Brain microvascular endothelial cell (primary cell): ENCODE measurements around the gene PLVAP.
"Not testable (repeated sequence)": the region's sequence is repeated elsewhere in the genome, so short reads cannot be mapped to it uniquely, and the experiment has no call there.

Source experiments
- DNase-seq: peaks from one replicate; pipeline ENCODE4 v3.0.0-alpha.2; 2020
- H3K27ac ChIP-seq: fragments of 250-450 bp; sonication (Bioruptor Pico); 2 replicates; pipeline ENCODE4 v1.5.1; 2020; ENCODE audit warnings: mild to moderate bottlenecking, moderate library complexity
- H3K27me3 ChIP-seq: fragments of 250-450 bp; sonication (Bioruptor Pico); replicated peaks from 2 replicates; pipeline ENCODE4 v1.5.1; 2020; ENCODE audit warnings: mild to moderate bottlenecking
- H3K36me3 ChIP-seq: fragments of 250-450 bp; sonication (Bioruptor Pico); replicated peaks from 2 replicates; pipeline ENCODE4 v1.5.1; 2020; ENCODE audit warnings: mild to moderate bottlenecking
- H3K4me3 ChIP-seq: 2 replicates; pipeline ENCODE4 v1.5.1; 2011; ENCODE audit warnings: low read depth, mild to moderate bottlenecking, control low read depth, low read length, moderate library complexity
- in situ Hi-C: cut with HindIII; loops from 2 replicates; pipeline ENCODE4 v1.10.0; 2017; ENCODE audit warnings: low sequenced_read_pairs, low pct_ligation_motif_present
- TF ChIP-seq, protein P1 (sequence below): IDR thresholded peaks from 2 replicates; pipeline ENCODE4 v1.5.1; 2011; ENCODE audit warnings: low read depth, mild to moderate bottlenecking, moderate library complexity, low read length, control low read depth, inconsistent platforms; ENCODE audit errors: missing control alignments

Gene PLVAP

DNA sequence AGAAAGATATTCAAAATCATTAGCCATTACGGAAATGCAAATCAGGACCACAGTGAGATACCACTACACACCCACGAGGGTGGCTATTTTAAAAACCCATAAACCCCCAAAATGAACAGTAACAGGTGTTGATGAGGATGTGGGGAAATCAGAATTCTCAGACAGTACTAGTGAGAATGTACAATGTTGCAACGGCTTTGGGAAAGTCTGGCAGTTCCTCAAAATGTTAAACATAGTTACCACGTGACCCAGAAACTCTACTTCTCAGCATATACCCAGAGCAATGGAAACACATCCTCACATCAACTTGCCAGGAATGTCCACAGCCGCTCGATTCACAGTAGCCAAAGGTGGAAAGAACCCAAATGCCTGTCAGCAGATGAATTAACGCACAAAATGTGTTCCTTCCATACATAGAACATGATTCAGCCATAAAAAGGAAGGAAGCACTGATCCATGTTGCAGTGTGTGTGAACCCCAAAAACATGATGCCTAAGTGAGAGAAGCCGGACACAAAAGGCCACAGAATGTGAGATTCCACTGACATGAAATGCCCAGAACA is 7.0 kb downstream of the PLVAP start:
- in situ Hi-C loops = no loop called here
- H3K27me3 ChIP-seq = no peaks in the 10 kb centered on the region
- H3K27ac ChIP-seq = no peak overlapping the region
- no peak overlapping the region for H3K4me3 ChIP-seq
- no peaks in the 10 kb centered on the region for H3K36me3 ChIP-seq
- no peak for DNase-seq
- TF ChIP-seq, protein P1, sequence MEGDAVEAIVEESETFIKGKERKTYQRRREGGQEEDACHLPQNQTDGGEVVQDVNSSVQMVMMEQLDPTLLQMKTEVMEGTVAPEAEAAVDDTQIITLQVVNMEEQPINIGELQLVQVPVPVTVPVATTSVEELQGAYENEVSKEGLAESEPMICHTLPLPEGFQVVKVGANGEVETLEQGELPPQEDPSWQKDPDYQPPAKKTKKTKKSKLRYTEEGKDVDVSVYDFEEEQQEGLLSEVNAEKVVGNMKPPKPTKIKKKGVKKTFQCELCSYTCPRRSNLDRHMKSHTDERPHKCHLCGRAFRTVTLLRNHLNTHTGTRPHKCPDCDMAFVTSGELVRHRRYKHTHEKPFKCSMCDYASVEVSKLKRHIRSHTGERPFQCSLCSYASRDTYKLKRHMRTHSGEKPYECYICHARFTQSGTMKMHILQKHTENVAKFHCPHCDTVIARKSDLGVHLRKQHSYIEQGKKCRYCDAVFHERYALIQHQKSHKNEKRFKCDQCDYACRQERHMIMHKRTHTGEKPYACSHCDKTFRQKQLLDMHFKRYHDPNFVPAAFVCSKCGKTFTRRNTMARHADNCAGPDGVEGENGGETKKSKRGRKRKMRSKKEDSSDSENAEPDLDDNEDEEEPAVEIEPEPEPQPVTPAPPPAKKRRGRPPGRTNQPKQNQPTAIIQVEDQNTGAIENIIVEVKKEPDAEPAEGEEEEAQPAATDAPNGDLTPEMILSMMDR = no peak

DNA sequence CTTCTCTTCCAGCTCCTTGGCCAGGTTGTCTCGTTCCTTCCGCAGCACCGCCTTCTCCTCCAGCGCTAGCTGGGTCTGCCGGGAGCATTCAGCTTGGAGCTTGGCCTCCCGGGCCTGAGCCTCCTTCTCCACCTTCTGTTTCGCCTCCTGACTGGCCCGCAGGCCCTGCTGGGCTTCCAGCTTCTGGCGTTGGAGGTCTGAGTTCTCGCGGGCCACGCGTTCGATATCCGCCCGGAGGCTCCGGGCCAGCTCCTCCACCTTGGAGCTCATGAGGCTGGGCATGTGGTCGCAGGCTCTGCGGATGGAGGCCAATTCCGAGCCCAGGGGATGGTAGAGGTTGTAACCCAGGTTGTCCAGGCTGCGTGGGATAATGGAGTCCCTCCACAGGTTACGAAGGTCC is 11.8 kb downstream of the PLVAP start:
- TF ChIP-seq, protein P1 = no peak
- H3K27me3 ChIP-seq = no peaks in the 10 kb centered on the region

DNA sequence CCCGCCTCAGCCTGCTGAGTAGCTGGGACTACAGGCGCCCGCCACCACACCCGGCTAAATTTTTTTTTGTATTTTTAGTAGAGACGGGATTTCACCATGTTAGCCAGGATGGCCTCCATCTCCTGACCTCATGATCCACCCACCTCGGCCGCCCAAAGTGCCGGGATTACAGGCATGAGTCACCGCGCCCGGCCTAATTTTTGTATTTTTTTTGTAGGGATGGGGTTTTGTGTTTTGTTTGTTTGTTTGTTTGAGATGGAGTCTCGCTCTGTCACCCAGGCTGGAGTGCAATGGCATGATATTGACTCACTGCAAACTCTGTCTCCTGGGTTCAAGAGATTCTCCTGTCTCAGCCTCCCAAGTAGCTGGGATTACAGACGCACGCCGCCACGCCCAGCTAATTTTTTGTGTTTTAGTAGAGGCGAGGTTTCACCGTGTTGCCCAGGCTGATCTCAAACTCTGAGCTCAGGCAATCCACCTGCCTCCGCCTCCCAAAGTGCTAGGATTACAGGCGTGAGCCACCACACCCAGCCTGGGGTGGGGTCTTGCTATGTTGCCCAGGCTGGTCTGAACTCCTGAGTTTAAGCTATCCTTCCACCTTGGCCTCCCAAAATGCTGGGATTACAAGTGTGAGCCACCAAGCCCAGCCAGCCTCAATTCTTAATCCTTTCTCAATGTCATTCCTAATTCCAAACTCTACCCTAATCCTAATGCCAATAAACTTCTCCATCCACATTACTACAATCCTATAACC is 13.1 kb downstream of the PLVAP start:
- H3K4me3 ChIP-seq, H3K27me3 ChIP-seq, H3K36me3 ChIP-seq, in situ Hi-C loops, DNase-seq, H3K27ac ChIP-seq: not testable (repeated sequence)

More for the DNA sequence above, 11.8 kb downstream of the PLVAP start:
- in situ Hi-C loops = no loop called here
- H3K36me3 ChIP-seq = no peaks in the 10 kb centered on the region
- H3K4me3 ChIP-seq = no peak overlapping the region
- DNase-seq = no peak
- H3K27ac ChIP-seq = no peak overlapping the region

DNA sequence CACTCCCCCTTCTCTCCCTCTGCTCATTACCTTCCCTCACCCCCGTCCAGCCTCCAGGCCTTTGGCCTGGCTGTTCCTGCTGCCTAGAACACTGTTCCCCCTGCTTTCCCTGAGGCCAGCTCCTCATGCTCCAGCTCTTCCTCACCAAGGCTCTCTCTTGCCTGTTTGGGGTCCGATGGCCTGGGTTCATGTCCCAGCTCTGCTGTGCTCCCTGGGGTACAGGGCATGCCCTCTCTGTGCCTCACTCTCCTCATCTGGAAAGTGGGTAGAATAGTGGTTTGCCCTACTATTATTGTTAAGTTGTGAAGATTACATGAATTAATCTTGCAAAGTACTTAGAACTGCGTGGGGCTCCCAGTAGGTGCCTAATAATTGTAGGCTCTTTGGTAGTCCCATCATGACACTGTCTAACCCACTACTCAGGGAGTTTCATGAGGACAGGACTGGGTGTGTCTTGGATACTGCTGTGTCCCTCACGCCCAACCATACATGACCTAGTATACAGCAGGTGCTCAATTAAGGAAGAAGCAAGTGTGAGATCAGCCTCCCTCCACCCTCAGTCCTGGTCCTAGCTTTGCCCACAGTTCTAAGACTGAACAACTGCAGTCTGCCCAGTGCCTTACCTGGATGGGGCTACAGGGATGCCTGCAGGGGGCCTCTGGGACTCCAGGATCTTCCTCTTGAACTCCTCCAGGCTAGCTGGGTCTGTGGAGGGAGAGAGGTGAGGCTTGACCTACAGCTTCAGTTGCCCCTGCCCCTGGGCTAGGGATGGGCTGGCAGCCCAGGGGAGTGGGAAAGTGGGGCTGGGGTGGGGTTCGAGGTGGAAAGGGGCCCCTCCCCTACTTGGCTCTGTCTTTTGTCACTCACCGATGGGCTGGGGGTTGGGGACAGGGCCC is 17.0 kb downstream of the PLVAP start:
- H3K4me3 ChIP-seq = no peak overlapping the region

DNA sequence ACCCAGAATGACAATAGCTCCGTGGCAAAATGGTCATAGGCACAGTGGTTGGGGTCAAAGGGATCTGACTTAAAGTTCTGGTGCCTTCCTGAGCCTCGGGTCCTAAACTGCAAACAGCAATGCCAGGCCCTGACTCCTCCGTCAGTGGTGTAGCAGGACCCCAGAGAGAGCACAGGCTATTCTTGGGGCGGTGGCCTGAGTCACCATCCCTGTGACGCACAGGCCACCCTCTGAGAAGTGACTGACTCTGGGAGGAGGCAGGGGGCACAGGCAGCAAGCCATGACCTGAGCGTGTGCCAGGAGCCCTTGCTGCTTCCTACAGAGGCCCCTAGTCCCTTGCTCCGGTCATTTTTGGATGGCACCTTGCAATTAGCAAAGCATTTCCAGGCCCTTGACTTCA is 18.7 kb downstream of the PLVAP start:
- TF ChIP-seq, protein P1 = no peak
- no peaks in the 10 kb centered on the region for H3K36me3 ChIP-seq
- H3K27ac ChIP-seq = no peak overlapping the region
- no peak overlapping the region for H3K4me3 ChIP-seq
- peak; percentile 66 for DNase-seq
- no peaks in the 10 kb centered on the region for H3K27me3 ChIP-seq
- in situ Hi-C loops = no loop called here

More for the DNA sequence above, 17.0 kb downstream of the PLVAP start:
- no peak for DNase-seq
- Histone ChIP-seq H3K27me3 (no peaks in the 10 kb centered on the region), H3K36me3 (no peaks in the 10 kb centered on the region), H3K27ac (no peak overlapping the region)
- TF ChIP-seq, protein P1 = no peak
- in situ Hi-C loops = no loop called here

DNA sequence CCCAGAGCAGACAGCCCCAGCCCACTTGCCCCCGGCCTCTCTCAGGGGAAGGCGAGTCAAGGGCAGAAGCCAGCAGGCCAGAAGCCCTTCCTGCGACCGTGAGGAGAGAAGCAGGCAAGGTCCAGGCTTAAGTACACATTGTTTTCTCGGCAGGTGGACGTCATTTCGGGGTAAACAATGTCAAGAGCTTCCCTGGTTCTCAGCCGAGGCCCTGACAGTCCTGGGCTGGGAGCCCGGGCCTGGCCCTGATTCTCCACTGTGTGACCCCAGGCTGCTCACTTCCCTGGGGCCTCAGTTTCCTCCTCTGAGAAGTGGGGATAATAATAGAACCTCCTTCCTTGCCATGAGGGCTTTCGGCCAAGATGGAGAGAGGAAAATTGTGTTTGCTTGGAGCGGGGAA is 19.4 kb downstream of the PLVAP start:
- Histone ChIP-seq H3K27me3 (no peaks in the 10 kb centered on the region), H3K27ac (peak overlapping the region; percentile 8), H3K4me3 (no peak overlapping the region), H3K36me3 (no peaks in the 10 kb centered on the region)
- DNase-seq = no peak
- TF ChIP-seq, protein P1 = no peak
- in situ Hi-C loops = no loop called here
